ENCODE data around the gene PTPRN2.

Gene PTPRN2

DNA sequence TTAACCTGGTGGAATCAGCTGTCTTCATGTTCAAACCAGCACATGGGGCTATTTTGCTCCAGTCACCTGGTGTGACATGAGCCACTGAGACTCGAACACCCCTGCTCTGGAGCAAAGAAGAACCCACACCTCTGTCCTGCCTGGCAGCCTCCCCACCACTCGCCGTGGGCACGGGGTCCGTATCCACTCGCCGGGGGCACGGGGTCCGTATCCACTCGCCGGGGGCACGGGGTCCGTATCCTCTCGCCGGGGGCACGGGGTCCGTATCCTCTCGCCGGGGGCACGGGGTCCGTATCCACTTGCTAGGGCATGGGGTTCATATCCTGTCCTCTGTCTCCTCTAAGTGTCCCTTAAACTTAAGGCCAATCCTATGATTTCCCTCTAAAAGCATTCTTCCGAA, 558.7 kb downstream of the PTPRN2 start:
- no peak for DNase-seq (ENCODE audit: extremely low spot score)
- TF ChIP-seq TARDBP (IDR thresholded peaks at IDR 0.05) (no peak), SP1 (IDR thresholded peaks at IDR 0.05) (no peak), SUZ12 (IDR thresholded peaks at IDR 0.05) (no peak), ARNT (IDR thresholded peaks at IDR 0.05) (no peak), FOXK2 (IDR thresholded peaks at IDR 0.05) (no peak), ELF4 (IDR thresholded peaks at IDR 0.05) (no peak), BHLHE40 (IDR thresholded peaks at IDR 0.05; ENCODE audit: borderline replicate concordance) (no peak), HDGF (IDR thresholded peaks at IDR 0.05; ENCODE audit: borderline replicate concordance) (no peak), ZNF384 (IDR thresholded peaks at IDR 0.05) (no peak), L3MBTL2 (conservative IDR thresholded peaks at IDR 0.05) (no peak), CTBP1 (IDR thresholded peaks at IDR 0.05; ENCODE audit: borderline replicate concordance) (no peak), FOXM1 (IDR thresholded peaks at IDR 0.05; ENCODE audit: borderline replicate concordance) (no peak), LEF1 (IDR thresholded peaks at IDR 0.05; ENCODE audit: borderline replicate concordance) (no peak), NFRKB (IDR thresholded peaks at IDR 0.05) (no peak), FOXA1 (IDR thresholded peaks at IDR 0.05) (no peak)
- TF ChIP-seq, protein P1, sequence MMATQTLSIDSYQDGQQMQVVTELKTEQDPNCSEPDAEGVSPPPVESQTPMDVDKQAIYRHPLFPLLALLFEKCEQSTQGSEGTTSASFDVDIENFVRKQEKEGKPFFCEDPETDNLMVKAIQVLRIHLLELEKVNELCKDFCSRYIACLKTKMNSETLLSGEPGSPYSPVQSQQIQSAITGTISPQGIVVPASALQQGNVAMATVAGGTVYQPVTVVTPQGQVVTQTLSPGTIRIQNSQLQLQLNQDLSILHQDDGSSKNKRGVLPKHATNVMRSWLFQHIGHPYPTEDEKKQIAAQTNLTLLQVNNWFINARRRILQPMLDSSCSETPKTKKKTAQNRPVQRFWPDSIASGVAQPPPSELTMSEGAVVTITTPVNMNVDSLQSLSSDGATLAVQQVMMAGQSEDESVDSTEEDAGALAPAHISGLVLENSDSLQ (IDR thresholded peaks at IDR 0.05) = no peak
- ChIA-PET POLR2A (no interaction called here), CTCF (no interaction called here)

- CTCF ChIA-PET = no interaction called here
- DNase-seq (ENCODE audit: extremely low spot score) = no peak
- TF ChIP-seq FOXM1 (IDR thresholded peaks at IDR 0.05; ENCODE audit: borderline replicate concordance) (no peak), SUZ12 (IDR thresholded peaks at IDR 0.05) (no peak), LEF1 (IDR thresholded peaks at IDR 0.05; ENCODE audit: borderline replicate concordance) (no peak), HDGF (IDR thresholded peaks at IDR 0.05; ENCODE audit: borderline replicate concordance) (no peak)
- POLR2A ChIA-PET = no interaction called here
These were observed 559.2 kb downstream of the PTPRN2 start for GRCh38 chr7:158028290-158028941.

DNA sequence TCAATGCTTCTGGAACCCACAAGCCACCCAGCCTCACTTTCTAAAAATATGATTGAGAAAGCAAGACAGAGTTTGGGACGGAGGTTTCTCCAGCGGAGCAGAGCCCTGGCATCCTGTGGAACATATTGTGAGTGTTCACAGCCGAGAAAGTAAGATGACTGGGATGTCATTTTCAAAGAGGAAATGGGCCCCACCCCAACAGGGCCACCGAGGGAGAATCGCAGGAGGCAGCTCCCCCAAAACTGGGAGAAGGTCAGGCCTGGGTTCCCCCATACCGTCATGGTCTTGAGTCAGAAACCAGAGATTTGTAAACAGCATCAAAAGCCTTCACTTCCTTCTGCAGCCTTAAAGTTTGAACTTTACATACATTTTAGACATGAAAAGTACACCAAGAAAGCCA, 560.0 kb downstream of the PTPRN2 start:
- TF ChIP-seq CTBP1 (IDR thresholded peaks at IDR 0.05; ENCODE audit: borderline replicate concordance) (no peak), ZNF384 (IDR thresholded peaks at IDR 0.05) (no peak), ARNT (IDR thresholded peaks at IDR 0.05) (no peak), LEF1 (IDR thresholded peaks at IDR 0.05; ENCODE audit: borderline replicate concordance) (no peak), SUZ12 (IDR thresholded peaks at IDR 0.05) (no peak), HDGF (IDR thresholded peaks at IDR 0.05; ENCODE audit: borderline replicate concordance) (no peak), FOXM1 (IDR thresholded peaks at IDR 0.05; ENCODE audit: borderline replicate concordance) (no peak), L3MBTL2 (conservative IDR thresholded peaks at IDR 0.05) (no peak), BHLHE40 (IDR thresholded peaks at IDR 0.05; ENCODE audit: borderline replicate concordance) (no peak)
- ChIA-PET POLR2A (no interaction called here), CTCF (no interaction called here)
- no peak for DNase-seq (ENCODE audit: extremely low spot score)

GRCh38 chr7:158026636-158027265, 560.9 kb downstream of the PTPRN2 start:
- ChIA-PET CTCF (no interaction called here), POLR2A (no interaction called here)
- DNase-seq (ENCODE audit: extremely low spot score) = no peak
- TF ChIP-seq, protein P1 (IDR thresholded peaks at IDR 0.05) = no peak
- no peak for TF ChIP-seq ARNT (IDR thresholded peaks at IDR 0.05)
- no peak for TF ChIP-seq TARDBP (IDR thresholded peaks at IDR 0.05)
- no peak for TF ChIP-seq NFRKB (IDR thresholded peaks at IDR 0.05)
- no peak for TF ChIP-seq BHLHE40 (IDR thresholded peaks at IDR 0.05; ENCODE audit: borderline replicate concordance)
- no peak for TF ChIP-seq FOXM1 (IDR thresholded peaks at IDR 0.05; ENCODE audit: borderline replicate concordance)
- TF ChIP-seq SUZ12 (IDR thresholded peaks at IDR 0.05) = no peak
- TF ChIP-seq SP1 (IDR thresholded peaks at IDR 0.05) = no peak
- TF ChIP-seq ELF4 (IDR thresholded peaks at IDR 0.05) = no peak
- TF ChIP-seq LEF1 (IDR thresholded peaks at IDR 0.05; ENCODE audit: borderline replicate concordance) = no peak

DNA sequence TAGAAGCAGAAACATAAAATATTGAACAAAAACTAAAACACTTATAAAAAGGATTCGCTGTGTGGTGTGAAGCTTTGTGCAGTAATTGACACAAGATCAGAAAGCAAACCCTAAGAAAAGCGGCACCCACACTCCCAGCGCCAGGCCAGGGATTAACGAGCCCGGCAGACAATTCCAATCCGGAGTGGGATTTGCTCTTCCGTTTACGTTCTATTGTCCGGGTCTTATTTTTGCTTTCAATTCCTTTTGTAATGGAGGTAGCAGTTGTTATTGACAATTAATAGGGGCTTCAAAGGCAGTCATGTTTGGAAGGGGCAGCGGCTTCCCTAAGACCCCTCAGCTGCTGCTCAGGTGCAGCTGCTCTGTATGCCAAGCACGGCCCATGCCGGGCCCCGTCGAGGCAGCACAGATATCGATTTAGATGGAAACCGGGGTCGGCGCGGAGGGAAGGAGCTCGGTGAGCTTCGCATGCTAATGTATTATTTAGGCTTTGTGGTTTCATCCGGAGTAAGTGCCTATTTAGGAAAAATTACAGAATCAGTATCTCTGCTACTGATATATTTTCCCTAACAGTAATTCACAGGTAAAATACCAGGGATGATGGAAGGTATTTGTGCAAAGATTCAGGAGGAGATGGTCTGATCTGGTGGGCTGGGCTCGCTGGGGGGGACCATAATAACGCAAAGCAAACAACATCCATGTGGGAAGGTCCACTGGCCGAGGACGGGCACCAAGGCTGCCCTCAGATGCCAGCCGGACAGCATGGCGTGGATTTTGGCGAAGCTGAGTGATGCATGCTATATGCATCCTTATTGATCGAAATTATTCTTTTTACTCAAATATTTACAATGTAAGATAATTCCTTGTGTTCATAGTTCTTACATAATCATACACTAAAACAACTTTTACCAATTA, 561.7 kb downstream of the PTPRN2 start:
- DNase-seq (ENCODE audit: extremely low spot score) = no peak
- ChIA-PET POLR2A (no interaction called here), CTCF (no interaction called here)
- TF ChIP-seq CTBP1 (IDR thresholded peaks at IDR 0.05; ENCODE audit: borderline replicate concordance) (no peak), BHLHE40 (IDR thresholded peaks at IDR 0.05; ENCODE audit: borderline replicate concordance) (no peak), ELF4 (IDR thresholded peaks at IDR 0.05) (no peak), L3MBTL2 (conservative IDR thresholded peaks at IDR 0.05) (no peak), FOXA1 (IDR thresholded peaks at IDR 0.05) (no peak), FOXK2 (IDR thresholded peaks at IDR 0.05) (no peak), ZNF384 (IDR thresholded peaks at IDR 0.05) (no peak), SUZ12 (IDR thresholded peaks at IDR 0.05) (no peak), FOXM1 (IDR thresholded peaks at IDR 0.05; ENCODE audit: borderline replicate concordance) (no peak), NFRKB (IDR thresholded peaks at IDR 0.05) (no peak), LEF1 (IDR thresholded peaks at IDR 0.05; ENCODE audit: borderline replicate concordance) (no peak), ARNT (IDR thresholded peaks at IDR 0.05) (no peak), SP1 (IDR thresholded peaks at IDR 0.05) (no peak), TARDBP (IDR thresholded peaks at IDR 0.05) (no peak)
- TF ChIP-seq, protein P1 (IDR thresholded peaks at IDR 0.05) = no peak
